Right atrium auricular region (tissue), 2 donors: ENCODE data around the gene DHDDS. TPM values are rescaled to one million over a fixed set of nuclear protein-coding genes. Genes with fewer than 3 reads are reported as not detected.

Experiments
- DNase-seq: peaks from one replicate; pipeline ENCODE4 v3.0.0-alpha.2; 2019; ENCODE audit warnings: low spot score
- H3K27ac ChIP-seq, 2 donors: fragments of 200-600 bp; sonication (generic); 1 replicate in 1 of 2; 2 replicates in 1 of 2; pipeline ENCODE4 v1.5.1; 2016 to 2019
- H3K27me3 ChIP-seq, 2 donors: fragments of 200-600 bp; sonication (generic); one replicate each; pipeline versions ENCODE4 v1.5.1 to v1.6.0; 2017 to 2019
- H3K36me3 ChIP-seq: fragments of 200-600 bp; sonication (generic); one replicate; pipeline ENCODE4 v1.5.1; 2016
- H3K4me1 ChIP-seq, 2 donors: fragments of 200-600 bp; sonication (generic); one replicate each; pipeline versions ENCODE4 v1.5.1 to v1.6.0; 2017 to 2019
- H3K4me3 ChIP-seq, 2 donors: fragments of 200-600 bp; sonication (generic); 1 replicate in 1 of 2; 2 replicates in 1 of 2; pipeline ENCODE4 v1.5.1; 2017 to 2019; ENCODE audit warnings: mild to moderate bottlenecking in 1 of 2, moderate library complexity in 1 of 2
- H3K9me3 ChIP-seq, 2 donors: fragments of 200-600 bp; sonication (generic); one replicate each; pipeline ENCODE4 v1.5.1; 2019
- total RNA-seq, 2 donors: library from RNA; depleted of rRNA; stranded (reverse); fragments of >200 nt; gene quantifications; one replicate each; pipeline ENCODE4 v1.1.0, GENCODE V29; 2016
- TF ChIP-seq, protein P1 (sequence below), 2 donors: fragments of 200-600 bp; sonication (generic); IDR thresholded peaks; one replicate each; pipeline ENCODE4 v1.5.1; 2019; ENCODE audit warnings: antibody characterized with exemption in 2 of 2

Gene DHDDS
- total RNA-seq, 2 donors from 2014 or later, result 24.2 to 33.3 TPM

DNA sequence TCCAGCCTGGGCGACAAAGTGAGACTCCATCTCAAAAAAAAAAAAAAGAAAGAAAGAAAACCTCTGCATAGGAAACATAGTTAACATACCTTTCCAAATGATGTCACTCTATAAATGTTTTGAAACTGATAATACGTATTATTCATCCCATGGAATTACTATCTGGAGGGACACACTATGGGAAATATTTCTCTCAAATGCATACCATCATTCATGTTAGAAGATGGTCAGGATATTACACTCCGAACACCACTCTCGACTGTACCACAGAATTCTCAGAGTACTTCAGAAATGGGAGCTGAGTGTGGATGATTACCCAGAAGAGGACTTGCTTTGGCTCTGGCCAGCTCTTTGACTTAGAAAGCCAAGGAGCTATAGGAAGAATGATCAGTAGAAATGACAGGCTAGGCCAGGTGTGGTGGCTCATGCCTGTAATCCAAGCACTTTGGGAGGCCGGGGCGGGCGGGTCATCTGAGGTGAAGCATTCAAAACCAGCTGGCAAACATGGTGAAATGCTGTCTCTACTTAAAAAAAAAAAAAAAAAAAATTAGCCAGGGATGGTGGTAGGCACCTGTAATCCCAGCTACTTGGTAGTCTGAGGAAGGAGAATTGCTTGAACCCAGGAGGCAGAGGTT, 26.7 kb upstream of the DHDDS start:
- Histone ChIP-seq H3K27me3 (peaks cover 3 to 7% of the 10 kb centered on the region in 2 donors), H3K36me3 (no peaks in the 10 kb centered on the region), H3K9me3 (no peaks in the 10 kb centered on the region), H3K27ac (no peak overlapping the region), H3K4me3 (no peak overlapping the region), H3K4me1 (no peaks in the 10 kb centered on the region)
- TF ChIP-seq, protein P1, sequence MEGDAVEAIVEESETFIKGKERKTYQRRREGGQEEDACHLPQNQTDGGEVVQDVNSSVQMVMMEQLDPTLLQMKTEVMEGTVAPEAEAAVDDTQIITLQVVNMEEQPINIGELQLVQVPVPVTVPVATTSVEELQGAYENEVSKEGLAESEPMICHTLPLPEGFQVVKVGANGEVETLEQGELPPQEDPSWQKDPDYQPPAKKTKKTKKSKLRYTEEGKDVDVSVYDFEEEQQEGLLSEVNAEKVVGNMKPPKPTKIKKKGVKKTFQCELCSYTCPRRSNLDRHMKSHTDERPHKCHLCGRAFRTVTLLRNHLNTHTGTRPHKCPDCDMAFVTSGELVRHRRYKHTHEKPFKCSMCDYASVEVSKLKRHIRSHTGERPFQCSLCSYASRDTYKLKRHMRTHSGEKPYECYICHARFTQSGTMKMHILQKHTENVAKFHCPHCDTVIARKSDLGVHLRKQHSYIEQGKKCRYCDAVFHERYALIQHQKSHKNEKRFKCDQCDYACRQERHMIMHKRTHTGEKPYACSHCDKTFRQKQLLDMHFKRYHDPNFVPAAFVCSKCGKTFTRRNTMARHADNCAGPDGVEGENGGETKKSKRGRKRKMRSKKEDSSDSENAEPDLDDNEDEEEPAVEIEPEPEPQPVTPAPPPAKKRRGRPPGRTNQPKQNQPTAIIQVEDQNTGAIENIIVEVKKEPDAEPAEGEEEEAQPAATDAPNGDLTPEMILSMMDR (IDR thresholded peaks at IDR 0.05), result no peak
- DNase-seq, result no peak

DNA sequence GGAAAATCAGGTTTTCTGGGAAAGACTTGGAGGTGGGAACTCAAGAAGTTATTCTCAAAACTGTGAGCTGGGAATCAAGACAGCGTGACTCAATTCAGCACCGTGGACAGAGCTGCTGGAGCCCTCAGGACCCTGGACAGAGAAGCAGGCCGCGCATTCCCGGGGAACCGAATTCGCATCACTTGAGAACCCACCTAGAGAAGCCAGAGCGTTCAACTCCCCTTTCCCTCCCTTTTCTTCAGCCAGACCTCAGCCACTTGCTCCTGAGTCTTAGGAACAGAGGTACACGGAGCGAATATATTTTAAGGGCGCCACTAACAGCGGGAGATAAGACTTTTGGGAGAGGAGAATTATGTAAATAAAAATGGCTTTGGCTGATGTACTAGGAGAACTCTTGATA, 23.5 kb upstream of the DHDDS start:
- Histone ChIP-seq H3K4me1 (no peaks in the 10 kb centered on the region), H3K27me3 (peaks cover 17 to 24% of the 10 kb centered on the region in 2 donors), H3K36me3 (no peaks in the 10 kb centered on the region), H3K9me3 (no peaks in the 10 kb centered on the region), H3K27ac (no peak overlapping the region), H3K4me3 (no peak overlapping the region)
- peak; percentile 70 for DNase-seq
- TF ChIP-seq, protein P1 (IDR thresholded peaks at IDR 0.05), result no peak

DNA sequence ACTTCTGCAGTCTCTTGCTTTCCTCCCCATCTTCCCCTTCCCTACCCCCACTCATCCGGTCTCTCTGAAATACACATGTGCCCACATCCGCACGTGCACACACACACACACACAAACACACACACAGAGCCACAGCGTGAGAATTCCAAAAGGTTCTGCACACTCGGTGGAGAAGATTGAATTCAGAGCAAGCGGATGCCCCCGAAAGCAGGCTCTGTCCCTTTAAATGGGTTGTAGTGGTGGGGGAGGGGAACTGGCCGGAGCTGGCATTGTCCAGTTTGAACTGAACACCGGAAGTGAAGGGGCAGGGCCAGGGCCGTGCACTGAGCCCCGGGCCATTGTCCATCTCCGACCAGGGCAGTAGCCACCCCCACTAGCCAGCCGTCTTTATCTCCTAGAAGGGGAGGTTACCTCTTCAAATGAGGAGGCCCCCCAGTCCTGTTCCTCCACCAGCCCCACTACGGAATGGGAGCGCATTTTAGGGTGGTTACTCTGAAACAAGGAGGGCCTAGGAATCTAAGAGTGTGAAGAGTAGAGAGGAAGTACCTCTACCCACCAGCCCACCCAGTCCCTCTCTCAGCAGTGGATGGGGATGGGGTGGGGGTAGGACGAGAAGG, 22.8 kb upstream of the DHDDS start:
- Histone ChIP-seq H3K27ac (no peak overlapping the region), H3K4me1 (no peaks in the 10 kb centered on the region), H3K36me3 (no peaks in the 10 kb centered on the region), H3K9me3 (no peaks in the 10 kb centered on the region), H3K27me3 (peaks cover 17 to 24% of the 10 kb centered on the region in 2 donors), H3K4me3 (no peak overlapping the region)
- no peak for DNase-seq
- TF ChIP-seq, protein P1 (IDR thresholded peaks at IDR 0.05), result no peak

DNA sequence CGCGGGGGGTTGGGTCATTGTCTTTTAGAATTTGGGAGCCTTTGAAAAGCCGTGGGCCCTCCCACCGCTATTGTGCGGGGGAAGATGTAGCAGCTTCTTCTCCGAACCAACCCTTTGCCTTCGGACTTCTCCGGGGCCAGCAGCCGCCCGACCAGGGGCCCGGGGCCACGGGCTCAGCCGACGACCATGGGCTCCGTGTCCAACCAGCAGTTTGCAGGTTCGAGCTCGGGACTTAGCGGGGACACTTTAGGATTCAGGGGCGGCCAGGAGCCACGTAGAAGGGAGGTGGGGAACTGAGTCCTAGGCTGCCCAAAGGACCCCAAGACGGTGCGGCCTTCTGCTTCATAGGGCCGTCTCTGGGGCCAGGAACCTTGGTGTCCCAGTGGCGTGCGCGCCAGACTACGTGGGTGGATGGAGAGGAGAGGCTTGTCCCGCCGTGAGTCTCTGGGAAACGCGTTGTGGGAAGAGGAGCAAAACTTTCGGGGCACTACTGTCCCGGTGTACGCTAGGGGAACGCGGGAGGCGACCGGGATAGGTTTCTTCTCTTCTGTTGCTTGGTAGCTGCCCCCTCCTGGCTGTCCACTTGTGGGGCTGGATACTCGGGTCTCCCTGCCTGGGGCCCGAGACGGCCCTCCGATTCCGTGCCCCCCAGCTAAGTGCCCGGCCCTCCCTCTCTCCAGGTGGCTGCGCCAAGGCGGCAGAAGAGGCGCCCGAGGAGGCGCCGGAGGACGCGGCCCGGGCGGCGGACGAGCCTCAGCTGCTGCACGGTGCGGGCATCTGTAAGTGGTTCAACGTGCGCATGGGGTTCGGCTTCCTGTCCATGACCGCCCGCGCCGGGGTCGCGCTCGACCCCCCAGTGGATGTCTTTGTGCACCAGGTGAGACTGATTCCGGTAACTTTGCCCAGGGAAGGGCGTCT, 21.2 kb upstream of the DHDDS start, which contains the start of gene LIN28A:
TSS of gene LIN28A (plus strand) at position 112 of the 918 bp plus-strand sequence. CDS start at position 187, 75 bp downstream.
- H3K4me1 ChIP-seq, result no peaks in the 10 kb centered on the region
- no peaks in the 10 kb centered on the region for H3K9me3 ChIP-seq
- H3K27me3 ChIP-seq, result peaks cover 17 to 24% of the 10 kb centered on the region in 2 donors
- no peak within 1 kb of the TSS for H3K4me3 ChIP-seq
- DNase-seq, result no peak
- TF ChIP-seq, protein P1 (IDR thresholded peaks at IDR 0.05), result no peak
- H3K36me3 ChIP-seq, result no peaks in the 10 kb centered on the region
- H3K27ac ChIP-seq, result no peak within 1 kb of the TSS

DNA sequence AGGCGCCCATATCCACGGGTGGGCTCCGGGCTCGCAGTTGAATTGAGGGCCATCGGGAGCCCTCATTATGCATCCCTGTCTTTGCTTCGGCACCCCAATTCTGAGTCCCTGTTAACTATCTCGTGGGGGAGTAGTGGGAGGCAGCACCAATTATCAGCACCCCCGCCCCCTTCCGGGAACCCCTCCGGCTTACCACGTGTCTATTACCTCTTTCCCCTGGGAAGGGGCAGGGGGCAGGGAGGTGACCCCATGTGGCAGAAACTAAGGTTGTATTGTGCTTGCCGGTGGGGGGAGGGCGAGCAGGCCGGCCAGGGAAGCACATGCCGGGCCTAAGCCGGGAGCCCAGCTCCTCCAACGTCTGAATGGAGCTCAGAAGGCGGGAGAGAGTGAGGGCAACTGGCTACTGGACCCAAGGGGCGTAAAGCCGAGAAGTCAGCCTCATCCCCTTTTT, 20.5 kb upstream of the DHDDS start:
- H3K4me1 ChIP-seq, result no peaks in the 10 kb centered on the region
- no peak overlapping the region for H3K4me3 ChIP-seq
- no peak overlapping the region for H3K27ac ChIP-seq
- DNase-seq, result no peak
- H3K27me3 ChIP-seq, result peaks cover 17 to 24% of the 10 kb centered on the region in 2 donors
- no peaks in the 10 kb centered on the region for H3K9me3 ChIP-seq
- no peaks in the 10 kb centered on the region for H3K36me3 ChIP-seq
- TF ChIP-seq, protein P1 (IDR thresholded peaks at IDR 0.05), result no peak
